Liver (tissue), 9 donors: ENCODE measurements around the gene FHDC1. TPM values are rescaled to one million over a fixed set of nuclear protein-coding genes. Genes with fewer than 3 reads are reported as not detected.

Source experiments
- DNase-seq: peaks from one replicate; pipeline ENCODE4 v3.0.0-alpha.2; 2017; ENCODE audit warnings: low spot score
- H3K27ac ChIP-seq, 2 donors: one replicate each; pipeline ENCODE4 v1.7.0; 2013; ENCODE audit warnings: inconsistent platforms in 2 of 2, low read length in 2 of 2, control low read depth in 1 of 2, low read depth in 1 of 2, mild to moderate bottlenecking in 1 of 2
- H3K27me3 ChIP-seq, 4 donors: one replicate each; pipeline versions ENCODE4 v1.6.1 to v1.7.0; 2013; ENCODE audit warnings: low read length in 3 of 4, inconsistent platforms in 1 of 4, mild to moderate bottlenecking in 1 of 4, moderate library complexity in 1 of 4; ENCODE audit not compliant: control insufficient read depth in 4 of 4, insufficient read depth in 4 of 4
- H3K36me3 ChIP-seq, 4 donors: one replicate each; pipeline versions ENCODE4 v1.6.1 to v1.7.0; 2013; ENCODE audit warnings: low read length in 3 of 4, mild to moderate bottlenecking in 3 of 4, low read depth in 1 of 4, moderate library complexity in 1 of 4; ENCODE audit not compliant: control insufficient read depth in 4 of 4, insufficient read depth in 3 of 4
- H3K4me1 ChIP-seq, 4 donors: one replicate each; pipeline versions ENCODE4 v1.6.1 to v1.7.0; 2013; ENCODE audit warnings: low read length in 3 of 4, mild to moderate bottlenecking in 3 of 4, moderate library complexity in 1 of 4; ENCODE audit not compliant: control insufficient read depth in 4 of 4, insufficient read depth in 4 of 4
- H3K4me3 ChIP-seq, 3 donors: one replicate each; pipeline versions ENCODE4 v1.6.1 to v1.7.0; 2013; ENCODE audit warnings: low read length in 3 of 3, control low read depth in 1 of 3, low read depth in 1 of 3, mild to moderate bottlenecking in 1 of 3
- H3K9ac ChIP-seq, 2 donors: one replicate each; pipeline ENCODE4 v1.7.0; 2013; ENCODE audit warnings: low read length in 2 of 2, mild to moderate bottlenecking in 2 of 2, moderate library complexity in 2 of 2, control low read depth in 1 of 2, low read depth in 1 of 2
- H3K9me3 ChIP-seq, 4 donors: one replicate each; pipeline versions ENCODE4 v1.6.1 to v1.7.0; 2013; ENCODE audit warnings: low read length in 3 of 4; ENCODE audit not compliant: control insufficient read depth in 4 of 4
- CTCF ChIP-seq: fragments of 150-350 bp; IDR thresholded peaks from 2 replicates; pipeline ENCODE4 v1.5.1; 2017; ENCODE audit warnings: improper control_type of control experiment, low read depth, low read length; ENCODE audit not compliant: missing input control
- EGR1 ChIP-seq, 2 donors: IDR thresholded peaks; 2 replicates each; pipeline ENCODE4 v1.6.1; 2016 to 2018; ENCODE audit warnings: antibody characterized with exemption in 2 of 2, low read depth in 2 of 2
- FOXA1 ChIP-seq: IDR thresholded peaks from 2 replicates; pipeline ENCODE4 v1.6.1; 2016; ENCODE audit warnings: antibody characterized with exemption
- HNF4G ChIP-seq: IDR thresholded peaks from 2 replicates; pipeline ENCODE4 v1.6.1; 2016; ENCODE audit warnings: antibody characterized with exemption
- JUND ChIP-seq, 2 donors: IDR thresholded peaks; 2 replicates each; pipeline ENCODE4 v1.6.1; 2016; ENCODE audit warnings: antibody characterized with exemption in 2 of 2
- NR2F2 ChIP-seq: IDR thresholded peaks from 2 replicates; pipeline ENCODE4 v1.6.1; 2016; ENCODE audit warnings: antibody characterized with exemption
- RAD21 ChIP-seq, 2 donors: IDR thresholded peaks; 2 replicates each; pipeline ENCODE4 v1.6.1; 2016; ENCODE audit warnings: antibody characterized with exemption in 2 of 2, mild to moderate bottlenecking in 2 of 2
- REST ChIP-seq: IDR thresholded peaks from 2 replicates; pipeline ENCODE4 v1.6.1; 2016; ENCODE audit warnings: antibody characterized with exemption, mild to moderate bottlenecking
- SP1 ChIP-seq: IDR thresholded peaks from 2 replicates; pipeline ENCODE4 v1.6.1; 2018; ENCODE audit warnings: antibody characterized with exemption, mild to moderate bottlenecking
- YY1 ChIP-seq: IDR thresholded peaks from 2 replicates; pipeline ENCODE4 v1.6.1; 2016; ENCODE audit warnings: antibody characterized with exemption, mild to moderate bottlenecking
- ZBTB33 ChIP-seq: IDR thresholded peaks from 2 replicates; pipeline ENCODE4 v1.6.1; 2016; ENCODE audit warnings: antibody characterized with exemption
- WGBS: extraction: QIAGEN DNeasy Blood & Tissue Kit; methylation state at CpG from one replicate; pipeline ENCODE4 v1.1.7; 2013; 5-methylcytosine and 5-hydroxymethylcytosine counted together
- polyA plus RNA-seq, 2 donors: library from polyadenylated mRNA; stranded (reverse) in 1 of 2; unstranded in 1 of 2; fragments of 200-250 nt in 1 of 2; fragments of >200 nt in 1 of 2; fragmentation: Nextera tagmentation in 1 of 2; extraction: Ambion mirVana in 1 of 2; gene quantifications; one replicate each; pipeline versions ENCODE4 v1.2.1 to v1.2.3, GENCODE V29; 2013 to 2015
- total RNA-seq, 2 donors: library from RNA; depleted of rRNA; stranded (reverse); fragments of >200 nt; gene quantifications; one replicate each; pipeline ENCODE4 v1.2.3, GENCODE V29; 2014
- TF ChIP-seq, protein P1 (sequence below): IDR thresholded peaks from 2 replicates; pipeline ENCODE4 v1.6.1; 2016; ENCODE audit warnings: antibody characterized with exemption
- donor health status: healthy.
- donor health status: healthy.
- donor health status: healthy.
- donor health status: healthy.
- donor health status: healthy.

The FHDC1 gene
- total and polyA plus RNA-seq, 4 donors: 0.06 to 33.0 (median 0.11) TPM

DNA sequence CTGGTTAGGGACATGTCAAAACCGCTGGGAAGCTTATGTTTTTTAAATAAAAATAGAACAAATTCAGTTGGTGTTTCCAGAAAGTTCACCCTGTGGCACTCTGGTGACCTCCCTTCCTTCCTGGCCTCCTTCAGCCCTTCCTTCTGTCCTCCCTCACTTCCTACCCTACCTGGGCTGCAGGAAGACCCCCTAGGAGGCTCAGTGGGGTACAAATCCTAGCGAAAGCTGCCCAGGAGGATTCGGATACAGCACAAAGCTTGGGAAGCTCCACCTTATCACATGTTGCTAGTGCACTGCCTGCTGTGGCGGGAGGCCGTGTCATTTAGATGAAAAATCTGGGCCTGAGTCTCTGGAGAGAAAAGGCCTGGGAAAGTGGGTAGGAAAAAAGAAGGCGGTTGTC, 60.5 kb downstream of the FHDC1 start:
- no peaks in the 10 kb centered on the region for H3K9me3 ChIP-seq

More for the DNA sequence above, 60.5 kb downstream of the FHDC1 start:
- 69% methylated on average over 6 of the region's 6 CpGs for WGBS
- Histone ChIP-seq H3K4me1 (no peaks in the 10 kb centered on the region), H3K27me3 (no peaks in the 10 kb centered on the region), H3K27ac (no peak overlapping the region), H3K9ac (no peak overlapping the region), H3K4me3 (no peak overlapping the region), H3K36me3 (no peaks in the 10 kb centered on the region)
- DNase-seq: no peak
- TF ChIP-seq RAD21 (IDR thresholded peaks at IDR 0.05) (no peak), EGR1 (IDR thresholded peaks at IDR 0.05; ENCODE audit: low read depth in 2 of 2) (no peak), FOXA1 (no peak), CTCF (no peak), NR2F2 (no peak), HNF4G (no peak), JUND (IDR thresholded peaks at IDR 0.05) (no peak), YY1 (no peak), SP1 (no peak), ZBTB33 (no peak), REST (no peak)
- TF ChIP-seq, protein P1, sequence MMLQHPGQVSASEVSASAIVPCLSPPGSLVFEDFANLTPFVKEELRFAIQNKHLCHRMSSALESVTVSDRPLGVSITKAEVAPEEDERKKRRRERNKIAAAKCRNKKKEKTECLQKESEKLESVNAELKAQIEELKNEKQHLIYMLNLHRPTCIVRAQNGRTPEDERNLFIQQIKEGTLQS: no peak
